Astrocyte of the spinal cord (primary cell): ENCODE measurements around the gene RBBP8NL.

Experiments used
- DNase-seq: peaks from one replicate; pipeline ENCODE4 v3.0.0; 2011; ENCODE audit warnings: low read depth, low spot score
- H3K4me3 ChIP-seq: 2 replicates; pipeline ENCODE4 v1.5.1; 2011; ENCODE audit warnings: low read depth, mild to moderate bottlenecking, low read length, moderate library complexity
- CTCF ChIP-seq: IDR thresholded peaks from 2 replicates; pipeline ENCODE4 v1.5.1; 2012; ENCODE audit warnings: low read depth, mild to moderate bottlenecking, low read length, inconsistent platforms
- in situ Hi-C: cut with HindIII; loops from 2 replicates; pipeline ENCODE4 v1.10.0; 2017; ENCODE audit warnings: low sequenced_read_pairs

The RBBP8NL gene

GRCh38 chr20:62393830-62394229 lies 33.5 kb downstream of the RBBP8NL start:
- H3K4me3 ChIP-seq: no peak overlapping the region
- in situ Hi-C loops: no loop called here
- TF ChIP-seq CTCF: no peak
- DNase-seq: no peak

GRCh38 chr20:62393335-62393665 lies 34.0 kb downstream of the RBBP8NL start:
- DNase-seq: no peak
- in situ Hi-C loops: no loop called here
- H3K4me3 ChIP-seq: no peak overlapping the region
- no peak for TF ChIP-seq CTCF

GRCh38 chr20:62392621-62393334 lies 34.6 kb downstream of the RBBP8NL start:
- in situ Hi-C loops: no loop called here
- no peak overlapping the region for H3K4me3 ChIP-seq

GRCh38 chr20:62392077-62392418 lies 35.3 kb downstream of the RBBP8NL start:
- TF ChIP-seq CTCF: no peak
- H3K4me3 ChIP-seq: no peak overlapping the region
- no peak for DNase-seq
- in situ Hi-C loops: no loop called here

More at GRCh38 chr20:62392621-62393334, 34.6 kb downstream of the RBBP8NL start:
- no peak for TF ChIP-seq CTCF
- DNase-seq: no peak

- no peak for DNase-seq
- in situ Hi-C loops: no loop called here
- no peak overlapping the region for H3K4me3 ChIP-seq
Observed at GRCh38 chr20:62391165-62392076, 35.9 kb downstream of the RBBP8NL start.

More at GRCh38 chr20:62391165-62392076, 35.9 kb downstream of the RBBP8NL start:
- no peak for TF ChIP-seq CTCF
